PC-9 (cell line): Measurements from ENCODE around the gene FHL1.

Experiments
- CTCF ChIP-seq: fragments of 200-600 bp; sonication (generic); conservative IDR thresholded peaks from 2 replicates; pipeline ENCODE4 v1.6.1; 2017; ENCODE audit warnings: mixed run types, antibody characterized with exemption, mild to moderate bottlenecking, moderate library complexity
- EZH2 ChIP-seq: fragments of 200-600 bp; sonication (generic); IDR thresholded peaks from 2 replicates; pipeline ENCODE4 v1.8.0; 2017; ENCODE audit warnings: antibody characterized with exemption, low read depth

DNA sequence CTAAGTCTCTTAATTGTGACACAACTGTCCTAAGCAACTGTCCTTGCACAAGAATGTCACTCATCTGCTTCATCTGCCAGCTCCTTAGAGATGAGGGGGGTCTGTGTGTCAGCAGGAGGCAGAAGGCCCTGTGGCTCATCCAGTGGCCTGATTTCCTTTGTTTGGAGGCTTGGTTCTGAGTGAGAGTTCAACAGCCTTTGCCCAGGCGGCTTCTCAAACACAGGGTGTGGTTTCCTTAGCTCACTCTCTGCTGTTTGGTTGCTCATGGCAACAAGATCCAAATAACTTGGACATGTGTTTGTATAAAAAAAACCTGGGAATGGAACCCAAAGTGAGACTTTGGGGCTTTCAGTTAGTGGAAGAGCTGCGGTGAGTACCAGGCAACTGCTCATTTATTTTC lies 57.2 kb downstream of the FHL1 start:
- TF ChIP-seq CTCF (no peak), EZH2 (no peak)
